ENCODE data around the gene PANK4.
"Not testable (repeated sequence)": the region's sequence is repeated elsewhere in the genome, so short reads cannot be mapped to it uniquely, and the experiment has no call there.

The PANK4 gene

GRCh38 chr1:2558861-2559260 is 32.5 kb upstream of the PANK4 start:
- no peak for DNase-seq (ENCODE audit: low read depth in 2 of 2)

DNA sequence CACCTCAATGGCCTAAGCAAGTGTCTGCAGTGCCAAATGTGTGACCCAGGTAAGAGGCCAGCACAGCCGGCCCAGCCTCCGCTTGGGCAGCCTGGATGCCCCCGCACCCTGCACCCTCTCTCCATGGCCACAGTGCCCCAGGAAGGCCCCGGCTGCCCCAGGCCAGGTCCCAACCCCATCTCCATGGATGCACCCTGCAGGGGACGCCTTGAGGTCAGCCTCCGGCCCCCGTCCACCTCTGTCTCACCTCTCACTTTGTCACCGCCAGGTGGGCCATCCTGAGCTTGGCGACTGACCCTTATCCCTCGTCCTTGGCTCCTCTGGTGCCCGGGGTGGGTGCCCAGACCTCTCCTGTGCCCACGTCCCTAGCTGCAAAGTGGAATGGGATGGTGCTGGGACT is 32.0 kb upstream of the PANK4 start:
- no peak for DNase-seq (ENCODE audit: low read depth in 2 of 2)

DNA sequence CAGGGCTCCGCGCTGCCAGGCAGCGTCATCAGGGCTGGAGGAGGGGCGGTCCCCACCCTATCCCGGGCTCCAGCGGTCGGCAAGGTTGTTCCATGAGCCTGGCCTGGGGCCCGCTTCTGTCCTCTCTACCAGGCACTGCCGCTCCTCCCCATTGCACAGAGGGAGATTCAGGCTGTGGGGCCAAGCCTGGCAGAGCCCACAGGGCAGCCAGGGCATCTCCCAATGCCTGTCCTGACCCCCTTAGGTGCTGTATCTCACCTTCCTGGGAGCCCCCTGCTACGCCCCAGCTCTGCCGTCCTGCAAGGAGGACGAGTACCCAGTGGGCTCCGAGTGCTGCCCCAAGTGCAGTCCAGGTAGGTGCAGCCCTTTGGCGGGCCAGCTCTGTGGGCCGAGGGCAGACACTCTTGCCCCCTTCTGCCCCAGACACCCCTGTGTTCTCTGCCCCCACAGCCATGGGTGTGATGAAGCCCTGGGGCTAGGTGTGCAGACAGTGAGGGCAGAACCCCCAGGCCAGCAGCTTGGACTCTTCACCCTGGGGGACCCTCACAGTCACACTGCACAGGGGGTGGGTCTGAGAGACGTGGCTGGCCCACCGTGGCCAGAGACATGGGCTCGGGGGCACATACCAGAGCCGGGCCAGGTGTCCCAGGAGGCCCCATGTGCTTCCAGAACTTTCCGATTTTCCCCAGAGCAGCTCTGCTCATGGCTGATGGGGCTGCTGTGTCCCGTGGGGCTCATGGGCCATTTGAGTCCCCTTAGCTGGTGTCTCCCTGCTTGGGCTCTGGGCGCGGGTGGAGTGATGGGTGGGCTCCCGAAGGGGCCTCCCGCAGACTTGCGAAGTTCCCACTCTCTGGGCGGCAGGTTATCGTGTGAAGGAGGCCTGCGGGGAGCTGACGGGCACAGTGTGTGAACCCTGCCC is 31.3 kb upstream of the PANK4 start:
- no peak for DNase-seq (ENCODE audit: low read depth in 2 of 2)

DNA sequence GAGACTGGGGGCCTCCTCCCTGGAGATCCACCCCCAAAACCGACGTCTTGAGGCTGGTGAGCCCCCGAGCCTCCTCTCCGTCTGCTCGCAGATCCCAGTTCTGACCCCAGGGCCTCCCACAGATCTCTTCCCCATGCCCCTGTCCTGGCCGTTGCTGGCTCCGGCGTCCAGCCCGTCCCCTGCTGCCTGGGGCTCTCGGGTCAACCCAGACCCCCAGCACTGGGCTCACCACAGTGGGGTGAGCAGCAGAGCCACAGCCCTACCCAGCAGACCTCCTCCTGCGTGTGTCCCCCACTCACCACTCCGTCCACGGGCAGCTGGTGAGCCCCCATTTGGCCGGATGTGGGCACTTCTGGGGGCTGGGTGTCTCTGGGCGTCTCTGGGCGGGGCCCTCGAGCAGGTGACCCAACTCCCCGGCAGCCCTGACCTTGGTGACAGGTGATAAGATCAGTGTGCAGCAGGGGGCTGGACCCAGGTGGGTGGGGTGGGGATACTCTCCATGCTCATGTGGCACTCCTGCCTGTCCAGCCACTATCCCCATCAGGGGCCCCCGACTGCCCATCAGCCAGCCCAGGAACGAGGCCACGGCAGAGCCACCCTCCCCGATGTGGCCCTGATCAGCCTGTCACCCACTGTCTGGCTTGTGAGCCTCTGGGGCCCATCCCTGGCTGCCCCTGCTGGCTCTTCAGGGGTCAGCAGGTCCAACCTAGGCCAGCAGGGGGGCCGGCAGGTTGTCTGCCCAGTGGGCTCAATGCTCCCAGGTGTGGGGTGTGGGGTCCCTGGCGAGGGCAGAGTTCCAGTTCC is 30.5 kb upstream of the PANK4 start:
- DNase-seq (ENCODE audit: low read depth in 2 of 2): peak in 1 of 2 donors; percentile 9

DNA sequence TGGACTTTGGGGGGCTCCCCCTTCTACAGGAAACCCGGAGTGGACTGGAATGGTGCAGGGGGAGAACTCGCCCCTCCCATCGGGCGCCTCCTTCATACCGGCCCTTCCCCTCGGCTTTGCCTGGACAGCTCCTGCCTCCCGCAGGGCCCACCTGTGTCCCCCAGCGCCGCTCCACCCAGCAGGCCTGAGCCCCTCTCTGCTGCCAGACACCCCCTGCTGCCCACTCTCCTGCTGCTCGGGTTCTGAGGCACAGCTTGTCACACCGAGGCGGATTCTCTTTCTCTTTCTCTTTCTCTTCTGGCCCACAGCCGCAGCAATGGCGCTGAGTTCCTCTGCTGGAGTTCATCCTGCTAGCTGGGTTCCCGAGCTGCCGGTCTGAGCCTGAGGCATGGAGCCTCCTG is 29.9 kb upstream of the PANK4 start, which contains the start of gene TNFRSF14:
TSS of gene TNFRSF14 (plus strand) at position 95 of the 401 bp plus-strand sequence. CDS start at position 389, 294 bp downstream.
- DNase-seq (ENCODE audit: low read depth in 2 of 2): peak; percentile 42 to 46

DNA sequence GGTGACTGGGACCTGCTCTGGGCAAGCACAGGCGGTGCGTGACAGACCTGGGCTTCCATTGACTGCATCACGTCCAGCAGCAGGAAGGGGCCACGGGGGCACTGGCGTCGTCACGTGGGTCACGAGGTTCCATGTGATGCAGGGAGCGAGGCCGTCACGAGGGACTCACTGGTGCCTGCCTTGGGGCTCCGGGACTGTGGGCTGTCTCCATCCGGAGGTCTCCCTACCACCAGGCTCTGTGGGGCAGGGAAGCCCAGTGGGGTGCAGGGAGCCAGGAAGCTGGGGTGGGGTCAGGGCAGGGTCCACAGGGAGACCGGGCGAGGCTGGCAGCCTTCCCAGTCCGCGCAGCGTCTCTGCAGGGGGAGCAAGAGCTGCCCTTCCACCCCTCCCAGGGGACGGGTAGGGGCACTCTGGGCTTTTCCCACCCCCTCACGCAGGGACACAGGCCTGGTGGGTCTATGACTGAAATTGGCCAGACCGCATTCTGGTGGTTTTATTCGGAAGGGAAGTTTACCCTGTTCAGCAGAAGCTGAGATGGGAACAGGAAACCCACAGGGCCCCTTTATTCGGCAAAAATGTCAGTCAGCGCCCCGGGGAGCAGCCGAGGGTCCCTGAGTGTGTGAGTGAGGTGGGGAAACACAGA is 29.4 kb upstream of the PANK4 start:
- DNase-seq (ENCODE audit: low read depth in 2 of 2): peak; percentile 34 to 42

GRCh38 chr1:2554621-2555387 is 28.4 kb upstream of the PANK4 start:
- DNase-seq (ENCODE audit: low read depth in 2 of 2): peak in 1 of 2 donors; percentile 22

GRCh38 chr1:2553871-2554620 is 27.6 kb upstream of the PANK4 start:
- no peak for DNase-seq (ENCODE audit: low read depth in 2 of 2)

DNA sequence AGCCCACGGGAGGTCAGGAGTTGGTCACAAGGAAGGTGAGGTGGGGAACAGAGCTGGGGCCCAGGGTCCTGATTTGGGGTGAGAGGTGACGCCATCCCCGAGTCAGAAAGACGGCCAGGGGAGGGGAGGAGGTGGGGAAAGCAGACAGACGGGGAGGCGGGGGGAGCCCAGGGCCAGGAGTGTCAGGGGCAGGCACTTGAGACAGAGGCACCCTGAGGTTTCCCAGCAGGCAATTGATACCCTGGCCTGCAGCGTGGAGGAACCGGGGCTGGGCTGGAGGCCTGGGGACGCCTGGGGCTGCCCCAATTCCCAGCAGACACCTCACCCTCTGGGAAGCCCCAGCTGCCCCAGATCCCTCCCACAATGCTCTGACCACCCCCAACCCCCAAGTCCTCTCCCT is 26.7 kb upstream of the PANK4 start:
- not testable (repeated sequence) for DNase-seq (ENCODE audit: low read depth in 2 of 2)

DNA sequence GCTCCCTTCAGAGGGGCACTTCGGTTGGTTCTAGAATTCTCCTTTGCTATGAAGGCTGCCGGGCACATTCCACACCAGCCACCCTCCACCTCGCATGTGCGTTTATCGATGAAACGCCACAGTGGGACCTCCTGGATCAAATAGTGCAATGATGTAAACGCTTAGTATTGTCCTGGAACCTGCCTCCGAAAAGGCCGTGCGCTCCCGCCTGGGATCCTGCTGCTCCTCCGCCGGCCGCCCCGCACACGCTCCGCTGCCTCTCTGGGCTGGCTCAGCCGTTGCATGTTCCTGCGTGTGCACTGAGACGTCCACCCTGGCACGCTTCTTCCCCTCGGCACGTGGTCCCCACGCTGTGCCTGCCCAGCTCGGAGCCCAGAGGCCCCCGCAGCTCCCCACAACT is 25.8 kb upstream of the PANK4 start:
- no peak for DNase-seq (ENCODE audit: low read depth in 2 of 2)

GRCh38 chr1:2551544-2551943 is 25.1 kb upstream of the PANK4 start:
- not testable (repeated sequence) for DNase-seq (ENCODE audit: low read depth in 2 of 2)

DNA sequence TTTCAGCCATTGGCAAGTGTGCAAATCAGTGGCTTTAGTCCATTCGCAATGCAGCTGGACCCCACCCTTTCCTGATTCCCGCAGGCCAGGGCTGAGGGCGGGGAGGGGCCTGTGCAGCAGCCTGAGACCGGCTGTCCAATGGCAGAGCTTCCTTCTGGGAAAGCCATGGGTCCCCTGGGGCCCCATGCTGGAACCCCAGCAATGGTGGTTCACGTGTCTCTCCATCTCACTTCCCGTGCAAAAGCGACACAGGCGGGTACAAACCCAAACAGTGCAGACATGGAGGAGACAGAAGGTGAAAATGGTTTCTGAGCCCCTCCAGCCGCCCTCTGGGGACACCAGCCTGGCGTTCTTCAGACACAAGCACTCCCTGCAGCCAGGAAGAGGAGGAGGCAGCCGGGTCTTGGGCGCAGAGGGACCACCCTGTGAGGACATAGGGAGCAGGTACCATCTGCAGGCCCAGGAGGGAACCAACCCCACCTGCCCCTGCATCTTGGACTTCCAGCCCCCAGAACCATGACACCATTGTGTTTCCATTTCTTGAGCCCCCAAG is 24.0 kb upstream of the PANK4 start:
- not testable (repeated sequence) for DNase-seq (ENCODE audit: low read depth in 2 of 2)

GRCh38 chr1:2549367-2550029 is 23.1 kb upstream of the PANK4 start:
- DNase-seq (ENCODE audit: low read depth in 2 of 2): not testable (repeated sequence)

- DNase-seq (ENCODE audit: low read depth in 2 of 2): peak; percentile 69 to 71
Measured at GRCh38 chr1:2548068-2548589, 21.7 kb upstream of the PANK4 start.

DNA sequence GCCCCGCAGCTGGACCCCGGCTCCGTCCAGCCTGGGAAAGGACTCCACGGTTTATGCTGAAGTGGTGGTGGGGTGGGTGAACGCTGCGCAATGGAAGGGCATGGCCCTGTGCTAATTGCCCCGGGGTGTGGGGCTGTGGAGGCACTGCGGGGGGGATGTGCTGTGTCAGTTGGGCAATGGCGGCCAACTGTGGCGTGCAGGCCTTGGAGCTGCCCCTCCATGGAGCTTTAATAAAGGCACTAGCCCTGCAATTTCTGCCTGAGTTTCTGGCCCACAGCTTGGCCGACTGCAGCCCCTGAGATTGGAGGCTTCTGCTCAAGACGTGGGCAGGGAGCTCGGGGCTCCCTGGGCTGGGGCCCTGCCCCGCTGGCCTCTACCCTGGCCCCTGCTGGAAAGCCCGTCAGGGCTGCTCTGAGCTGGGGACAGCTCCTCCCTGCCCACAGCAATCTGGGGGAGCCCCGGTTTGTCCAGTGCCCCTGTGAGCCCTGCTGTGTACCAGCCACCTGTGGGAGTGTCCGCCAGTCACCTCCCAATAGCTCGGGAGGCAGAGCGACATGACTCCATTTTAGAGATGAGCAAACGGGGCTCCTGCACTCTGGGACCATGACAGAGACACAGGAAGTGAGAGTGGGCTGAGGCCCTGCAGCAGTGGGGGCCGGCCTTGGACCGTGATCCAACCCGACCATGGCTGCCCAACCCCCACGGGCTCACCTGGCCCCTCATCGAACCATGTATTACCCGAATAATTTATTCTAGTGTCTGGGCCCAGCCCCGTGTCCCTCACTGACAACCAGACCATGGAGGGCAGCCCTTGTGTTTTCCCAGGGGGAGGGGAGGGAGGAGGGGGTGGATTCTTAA is 21.0 kb upstream of the PANK4 start:
- DNase-seq (ENCODE audit: low read depth in 2 of 2): no peak

DNA sequence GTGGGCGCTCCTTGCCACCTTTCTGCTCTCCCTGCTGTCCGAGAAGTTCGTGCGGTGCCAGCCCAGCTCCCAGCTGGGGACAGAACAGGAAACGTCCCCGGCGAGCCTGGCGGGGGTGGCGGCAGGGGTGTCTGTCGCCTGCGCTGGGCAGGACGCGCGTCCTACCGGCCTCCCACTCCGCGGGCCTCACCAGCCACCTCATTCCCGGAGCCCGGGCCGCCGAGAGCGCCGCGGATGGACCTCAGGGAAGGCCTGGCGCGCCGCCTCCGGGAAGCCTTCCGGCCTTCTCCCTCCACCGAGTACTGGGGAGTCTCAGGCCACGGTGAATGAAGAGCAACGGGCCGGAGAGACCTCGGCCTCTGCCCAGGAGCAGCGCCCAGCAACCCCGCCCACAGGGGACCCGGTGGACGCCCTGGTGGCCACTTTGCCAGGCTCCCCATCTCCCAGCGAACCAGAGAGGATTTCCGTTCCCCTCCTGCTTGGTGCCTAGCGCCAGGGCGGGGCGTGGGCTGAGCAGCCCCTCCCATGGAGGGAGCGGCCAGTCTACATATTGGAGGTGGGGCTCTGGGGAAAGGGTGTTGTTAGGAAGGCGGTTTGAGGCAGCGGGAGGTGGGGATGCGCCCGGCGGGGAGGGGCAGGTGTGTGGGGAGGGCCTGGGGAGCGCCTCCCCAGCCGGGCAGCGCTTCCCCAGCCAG is 20.3 kb upstream of the PANK4 start:
- peak in 1 of 2 donors; percentile 70 for DNase-seq (ENCODE audit: low read depth in 2 of 2)

DNA sequence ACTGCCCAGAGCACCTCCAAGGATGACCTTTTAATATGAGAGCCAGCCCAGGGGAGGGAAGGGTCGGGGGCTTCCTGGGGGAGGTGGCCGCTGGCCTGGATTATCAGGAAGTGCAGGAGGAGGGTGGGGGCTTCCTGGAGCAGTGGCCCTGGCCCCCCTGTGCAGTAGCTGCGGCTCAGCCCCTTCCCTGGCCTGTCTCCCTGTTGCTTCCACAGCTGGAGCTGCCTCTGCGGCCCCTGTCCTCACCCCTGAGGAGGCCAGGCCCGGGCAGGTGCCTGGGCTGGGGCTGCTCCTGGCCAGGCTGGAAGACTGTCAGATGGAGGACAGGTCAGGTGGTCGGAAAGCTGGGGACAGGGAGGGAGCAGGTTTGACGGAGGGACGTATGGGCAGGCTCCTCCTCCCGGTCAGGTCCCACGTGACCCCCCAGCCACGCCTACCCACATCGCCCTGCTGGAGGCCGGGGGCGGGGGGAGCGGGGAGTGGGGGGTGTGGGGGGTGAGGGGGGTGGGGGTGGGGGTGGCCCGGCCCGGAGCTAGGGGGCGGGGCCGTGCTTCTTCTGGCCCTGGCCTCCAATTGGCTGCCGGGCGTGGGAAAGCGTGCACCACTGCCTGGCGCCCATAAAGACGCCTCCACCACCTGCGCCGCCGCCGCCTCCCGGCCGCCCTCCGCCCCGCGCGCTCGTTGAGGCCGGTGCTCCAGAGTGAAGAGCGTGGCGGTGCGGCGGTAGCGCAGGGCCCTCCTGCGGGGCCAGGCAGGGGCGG is 19.5 kb upstream of the PANK4 start:
- peak; percentile 71 to 83 for DNase-seq (ENCODE audit: low read depth in 2 of 2)

Data from stimulated activated CD8-positive, alpha-beta memory T cell treated with anti-CD3 and anti-CD28 coated beads, Interleukin-2, amount 100 ng/mL, for 1 hour (primary cell).